ENCODE measurements around the gene RIIAD1.

- TF ChIP-seq CTCF (conservative IDR thresholded peaks at IDR 0.05; ENCODE audit: low read depth, low read length) (no peak), EZH2 (IDR thresholded peaks at IDR 0.05; ENCODE audit: low read length, unreplicated experiment) (no peak)
These were observed at the start of gene RIIAD1 for GRCh38 chr1:151720974-151721787.

Data from PC-3 (cell line).